NCI-H524 treated with DMSO at 0.1 percent for 48 hours (cell line): Measurements from ENCODE around the gene RUNX3.
"Not testable (repeated sequence)": the region's sequence is repeated elsewhere in the genome, so short reads cannot be mapped to it uniquely, and the experiment has no call there.

Source experiments
- DNase-seq: peaks from one replicate; lab custom pipeline; 2025; lab: John Stamatoyannopoulos, UW

Gene RUNX3

GRCh38 chr1:24900985-24901781 is 28.9 kb downstream of the RUNX3 start:
- no peak for DNase-seq

DNA sequence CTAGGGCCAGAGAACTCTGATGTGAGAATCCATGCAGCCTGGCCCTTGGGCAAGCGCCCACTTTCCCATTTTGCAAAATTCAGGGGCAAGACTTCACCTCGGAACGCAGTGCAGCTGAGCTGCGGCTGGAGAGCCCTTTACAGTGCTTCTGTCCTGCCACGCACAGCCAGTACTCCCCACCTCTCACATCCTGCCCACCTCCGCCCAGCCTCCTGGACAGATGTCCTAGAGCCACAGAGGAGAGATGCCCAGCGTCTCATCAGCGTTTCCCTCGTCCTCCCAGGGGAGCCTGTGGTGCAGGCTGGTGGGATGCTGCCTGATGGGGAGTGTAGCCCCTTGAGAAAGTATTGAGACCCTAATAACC is 29.6 kb downstream of the RUNX3 start:
- no peak for DNase-seq

GRCh38 chr1:24899581-24900485 is 30.2 kb downstream of the RUNX3 start:
- no peak for DNase-seq

- DNase-seq, result no peak
Measured at GRCh38 chr1:24898909-24899439, 31.1 kb downstream of the RUNX3 start.

DNA sequence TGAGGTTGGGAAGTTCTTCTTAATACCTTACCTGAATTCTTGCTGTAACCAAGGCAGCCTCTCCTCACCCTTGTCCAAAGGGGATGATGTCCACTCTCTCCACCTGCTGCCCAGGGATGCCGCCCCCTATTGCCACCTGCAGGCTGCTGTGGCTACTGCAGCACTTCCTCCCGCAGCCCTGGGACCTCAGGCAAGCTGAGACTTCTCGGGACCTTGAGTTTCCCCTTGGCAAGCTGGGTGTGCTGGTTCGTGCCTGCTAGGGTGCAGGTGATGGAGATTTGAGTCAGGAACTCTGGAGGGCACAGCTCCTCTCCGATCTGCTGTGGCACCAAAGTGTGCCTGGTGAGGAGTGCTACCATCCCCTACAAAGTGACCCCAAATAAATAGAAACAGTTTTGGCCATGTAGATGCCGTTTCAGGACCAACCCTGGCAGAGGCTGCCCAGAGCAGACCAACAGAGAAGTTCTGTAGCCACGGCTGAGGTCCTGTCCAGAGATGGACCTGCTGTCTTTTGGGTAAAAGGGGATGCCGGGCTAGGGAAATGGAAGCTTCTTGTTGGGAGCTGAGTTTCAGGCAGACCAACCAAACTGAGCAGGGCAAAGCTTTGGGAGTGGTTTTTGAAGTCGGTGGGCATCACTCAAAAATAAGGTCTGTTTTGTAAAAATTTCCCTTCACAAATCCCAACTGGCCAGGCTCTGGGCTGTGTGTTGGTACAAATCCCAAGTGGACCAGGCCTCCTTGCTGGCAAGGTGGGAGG is 31.7 kb downstream of the RUNX3 start:
- DNase-seq, result no peak

GRCh38 chr1:24897263-24898151 is 32.6 kb downstream of the RUNX3 start:
- no peak for DNase-seq

DNA sequence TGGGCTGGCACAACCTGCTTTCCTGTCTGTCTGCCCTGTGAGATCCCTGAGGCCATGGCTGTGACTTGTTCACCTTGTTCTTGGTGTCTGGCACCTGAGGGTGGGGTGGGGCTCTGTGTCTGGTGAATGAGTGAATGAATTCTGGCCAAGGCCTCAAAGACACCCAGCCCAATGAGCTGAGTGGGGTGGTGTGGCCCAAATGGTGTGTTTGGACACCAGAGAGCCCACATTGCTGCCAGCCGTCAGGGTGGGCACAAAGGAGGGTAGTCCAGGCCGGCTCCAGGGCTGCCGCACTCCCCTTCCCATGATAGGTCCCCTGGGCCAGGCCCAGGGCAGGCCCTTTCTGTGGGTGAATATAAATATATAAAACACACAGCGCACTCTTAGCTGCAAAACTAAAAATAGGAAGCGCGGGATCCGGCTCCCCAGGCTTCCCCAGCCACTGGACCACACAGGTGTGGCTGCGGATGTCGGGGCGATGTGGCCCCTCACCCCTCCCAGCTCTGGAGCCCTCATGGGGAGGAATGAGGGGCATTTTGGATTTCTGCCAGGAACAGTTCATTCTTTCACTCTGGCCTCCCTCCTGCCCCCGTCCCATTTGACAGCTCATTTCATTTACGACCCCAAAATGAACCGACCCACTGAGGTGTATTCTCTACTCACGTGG is 33.3 kb downstream of the RUNX3 start:
- no peak for DNase-seq

GRCh38 chr1:24896176-24896575 is 33.9 kb downstream of the RUNX3 start:
- no peak for DNase-seq

DNA sequence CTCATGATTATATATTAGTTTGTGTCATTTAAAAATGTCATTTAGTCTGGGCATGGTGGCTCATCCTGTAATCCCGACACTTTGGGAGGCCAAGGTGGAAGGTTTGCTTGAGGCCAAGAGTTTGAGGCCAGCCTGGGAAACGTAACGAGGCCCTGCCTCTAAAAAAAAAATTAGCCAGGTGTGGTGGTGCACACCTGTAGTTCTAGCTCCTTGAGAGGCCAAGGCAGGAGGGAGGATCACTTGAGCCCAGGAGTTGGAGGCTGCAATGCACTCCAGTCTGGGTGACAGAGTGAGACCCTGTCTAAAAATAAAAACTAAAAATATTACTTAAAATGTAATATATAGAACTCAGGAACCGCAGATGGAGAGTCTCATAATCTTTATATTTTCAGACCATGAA is 34.6 kb downstream of the RUNX3 start:
- no peak for DNase-seq

GRCh38 chr1:24894002-24894401 is 36.1 kb downstream of the RUNX3 start:
- DNase-seq, result no peak

DNA sequence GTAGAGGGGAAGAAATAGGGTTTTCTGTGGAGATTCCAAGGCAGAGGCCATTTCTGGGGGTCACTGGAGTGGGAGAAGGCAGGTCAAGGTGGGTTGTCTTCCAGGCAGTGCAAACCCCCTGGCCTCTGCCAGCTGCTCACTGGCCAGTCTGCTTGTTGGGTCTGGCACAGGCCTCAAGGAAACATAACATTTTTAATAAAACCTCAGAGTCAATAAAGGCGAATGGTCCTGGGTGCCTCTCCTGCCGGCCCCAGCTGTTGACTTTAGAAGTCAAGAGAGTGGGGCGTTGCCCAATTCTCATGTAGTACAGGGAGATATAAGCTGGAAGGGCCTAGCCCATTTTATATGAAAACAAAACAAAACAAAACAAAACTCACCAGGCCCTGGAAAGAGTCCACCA is 36.6 kb downstream of the RUNX3 start:
- DNase-seq, result no peak

DNA sequence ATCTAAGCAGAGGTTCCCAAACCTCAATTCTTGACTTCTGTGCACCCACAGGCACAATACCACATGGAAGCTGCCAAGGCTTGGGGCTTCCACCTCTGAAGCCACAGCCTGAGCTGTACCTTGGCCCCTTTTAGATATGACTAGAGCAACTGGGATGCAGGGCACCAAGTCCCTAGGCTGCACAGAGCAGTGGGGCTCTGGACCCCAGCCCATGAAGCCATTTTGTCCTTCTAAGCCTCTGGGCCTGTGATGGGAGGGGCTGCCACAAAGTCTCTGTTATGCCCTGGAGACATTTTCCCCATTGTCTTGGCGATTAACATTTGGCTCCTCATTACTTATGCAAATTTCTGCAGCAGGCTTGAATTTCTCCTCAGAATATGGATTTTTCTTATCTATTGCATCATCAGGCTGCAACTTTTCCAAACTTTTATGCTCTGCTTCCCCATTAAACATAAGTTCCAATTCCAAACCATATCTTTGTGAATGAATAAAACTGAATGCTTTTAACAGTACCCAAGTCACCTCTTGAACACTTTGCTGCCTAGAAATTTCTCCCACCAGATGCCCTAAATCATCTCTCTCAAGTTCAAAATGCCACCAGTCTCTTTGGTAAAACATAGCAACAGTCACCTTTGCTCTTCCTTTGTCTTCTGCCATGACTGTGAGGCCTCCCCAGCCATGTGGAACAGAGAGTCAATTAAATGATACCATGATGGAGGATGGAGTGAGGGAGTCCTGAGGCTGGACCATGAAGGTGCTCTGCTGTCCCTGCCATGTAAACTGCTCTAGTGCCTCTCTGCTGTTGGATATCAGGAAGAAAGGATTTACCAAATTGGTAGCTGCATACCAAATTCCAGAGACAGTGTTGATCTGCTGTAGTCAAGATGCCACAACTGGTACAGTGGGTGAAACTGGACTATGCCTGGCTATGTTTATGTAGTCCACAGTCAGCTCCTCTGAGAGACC is 37.6 kb downstream of the RUNX3 start:
- no peak for DNase-seq

GRCh38 chr1:24891367-24891766 is 38.7 kb downstream of the RUNX3 start:
- not testable (repeated sequence) for DNase-seq

- no peak for DNase-seq
Measured at GRCh38 chr1:24890887-24891286, 39.2 kb downstream of the RUNX3 start.

- no peak for DNase-seq
Measured at GRCh38 chr1:24888971-24889676, 41.0 kb downstream of the RUNX3 start.

GRCh38 chr1:24888061-24888970 is 41.8 kb downstream of the RUNX3 start:
- DNase-seq, result no peak

DNA sequence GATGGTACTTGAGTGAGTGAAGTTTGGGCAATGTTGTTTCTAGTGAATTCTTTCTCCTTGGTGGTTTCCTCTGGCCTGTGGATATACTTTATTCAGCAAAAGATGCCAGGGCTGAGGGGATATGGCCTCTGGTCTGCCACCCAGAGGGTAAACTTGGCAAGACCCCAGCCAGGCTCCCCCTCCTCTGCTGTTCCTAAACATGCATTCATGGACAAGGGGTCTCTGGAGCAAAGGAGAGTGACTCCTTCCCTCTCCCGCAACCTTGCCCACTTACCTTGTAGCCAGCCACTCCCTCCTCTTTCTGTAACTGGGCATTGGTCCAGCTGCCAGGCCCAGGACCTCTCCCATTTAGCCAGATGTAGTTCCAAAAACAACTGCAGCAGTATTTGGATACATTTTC is 43.8 kb downstream of the RUNX3 start:
- no peak for DNase-seq

DNA sequence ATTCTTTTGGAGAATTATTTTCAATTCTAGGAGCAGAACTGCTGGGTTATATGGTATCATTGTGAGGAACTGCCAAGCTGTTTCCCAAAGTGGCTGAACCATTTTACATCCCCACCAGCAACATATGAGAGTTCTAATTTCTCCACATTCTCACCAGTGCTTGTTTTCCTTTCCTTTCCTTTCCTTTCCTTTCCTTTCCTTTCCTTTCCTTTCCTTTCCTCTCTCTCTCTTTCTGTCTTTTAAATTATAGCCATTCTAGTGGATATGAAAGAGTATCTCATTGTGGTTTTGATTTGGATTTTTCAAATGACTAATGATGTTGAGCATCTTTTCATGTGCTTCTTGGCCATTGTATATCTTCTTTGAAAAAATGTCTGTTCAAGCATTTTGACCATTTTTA is 45.3 kb downstream of the RUNX3 start:
- no peak for DNase-seq
